KMS-11 (cell line): ENCODE measurements around the gene FLT4.

Experiments used
- H2AFZ ChIP-seq: fragments of 200-600 bp; sonication (generic); 2 replicates; pipeline ENCODE4 v1.6.1; 2016; ENCODE audit warnings: antibody characterized with exemption, mixed run types, low read depth
- H3K27ac ChIP-seq: fragments of 200-600 bp; sonication (generic); 2 replicates; pipeline ENCODE4 v1.6.1; 2016; ENCODE audit warnings: mild to moderate bottlenecking, mixed run types
- H3K27me3 ChIP-seq: fragments of 200-600 bp; sonication (generic); 2 replicates; pipeline ENCODE4 v1.6.1; 2017; ENCODE audit warnings: mild to moderate bottlenecking, low read depth, mixed run types, moderate library complexity; ENCODE audit not compliant: insufficient read depth
- H3K36me3 ChIP-seq: fragments of 200-600 bp; sonication (generic); 2 replicates; pipeline ENCODE4 v1.6.1; 2017; ENCODE audit warnings: mild to moderate bottlenecking, mixed run types; ENCODE audit not compliant: insufficient read depth
- H3K4me1 ChIP-seq: fragments of 200-600 bp; sonication (generic); 2 replicates; pipeline ENCODE4 v1.6.1; 2016; ENCODE audit warnings: mild to moderate bottlenecking, low read depth, mixed run types; ENCODE audit not compliant: poor library complexity, severe bottlenecking
- H3K4me2 ChIP-seq: fragments of 200-600 bp; sonication (generic); 2 replicates; pipeline ENCODE4 v1.7.0; 2016; ENCODE audit warnings: mild to moderate bottlenecking, mixed run types
- H3K4me3 ChIP-seq: fragments of 200-600 bp; sonication (generic); IDR thresholded peaks from 2 replicates; pipeline ENCODE4 v1.6.1; 2017; ENCODE audit warnings: low read depth, low read length, mixed read lengths; ENCODE audit not compliant: insufficient read depth
- H3K79me2 ChIP-seq: fragments of 200-600 bp; sonication (generic); 2 replicates; pipeline ENCODE4 v1.6.1; 2016; ENCODE audit warnings: low read depth, mixed run types; ENCODE audit not compliant: insufficient read depth
- H3K9ac ChIP-seq: fragments of 200-600 bp; sonication (generic); 2 replicates; pipeline ENCODE4 v1.6.1; 2016; ENCODE audit warnings: mild to moderate bottlenecking, mixed run types
- H4K20me1 ChIP-seq: fragments of 200-600 bp; sonication (generic); 2 replicates; pipeline ENCODE4 v1.6.1; 2016; ENCODE audit warnings: mild to moderate bottlenecking, mixed run types; ENCODE audit not compliant: insufficient read depth
- CTCF ChIP-seq: fragments of 200-600 bp; sonication (generic); conservative IDR thresholded peaks from 2 replicates; pipeline ENCODE4 v1.6.1; 2017; ENCODE audit warnings: low read depth, mild to moderate bottlenecking, antibody characterized with exemption, low read length, moderate library complexity, mixed read lengths

The FLT4 gene

GRCh38 chr5:180604271-180604670 lies 45.1 kb downstream of the FLT4 start:
- H4K20me1 ChIP-seq, result no peaks in the 10 kb centered on the region
- no peak for TF ChIP-seq CTCF
- H3K27ac ChIP-seq, result no peak overlapping the region
- H3K4me2 ChIP-seq, result no peak overlapping the region
- H3K4me3 ChIP-seq, result no peak overlapping the region
- H3K36me3 ChIP-seq, result no peaks in the 10 kb centered on the region
- no peak overlapping the region for H2AFZ ChIP-seq
- no peak overlapping the region for H3K9ac ChIP-seq
- H3K27me3 ChIP-seq, result no peaks in the 10 kb centered on the region; the same call in 1 of the 2 replicates
- no peaks in the 10 kb centered on the region for H3K79me2 ChIP-seq
- no peaks in the 10 kb centered on the region for H3K4me1 ChIP-seq

GRCh38 chr5:180603076-180603594 lies 46.3 kb downstream of the FLT4 start:
- Histone ChIP-seq H3K4me2 (no peak overlapping the region), H2AFZ (no peak overlapping the region), H3K36me3 (no peaks in the 10 kb centered on the region), H3K4me3 (no peak overlapping the region), H3K9ac (no peak overlapping the region), H3K27me3 (no peaks in the 10 kb centered on the region; the same call in 1 of the 2 replicates), H3K79me2 (no peaks in the 10 kb centered on the region), H3K4me1 (no peaks in the 10 kb centered on the region), H3K27ac (no peak overlapping the region), H4K20me1 (no peaks in the 10 kb centered on the region)
- TF ChIP-seq CTCF, result no peak

GRCh38 chr5:180602481-180603075 lies 46.8 kb downstream of the FLT4 start:
- Histone ChIP-seq H4K20me1 (no peaks in the 10 kb centered on the region), H3K36me3 (no peaks in the 10 kb centered on the region), H3K27me3 (no peaks in the 10 kb centered on the region; the same call in 1 of the 2 replicates), H3K9ac (no peak overlapping the region), H3K27ac (no peak overlapping the region), H3K4me3 (no peak overlapping the region), H3K4me1 (no peaks in the 10 kb centered on the region), H2AFZ (no peak overlapping the region), H3K79me2 (no peaks in the 10 kb centered on the region), H3K4me2 (no peak overlapping the region)
- TF ChIP-seq CTCF, result no peak

- H3K27ac ChIP-seq, result no peak overlapping the region
- no peaks in the 10 kb centered on the region; the same call in 1 of the 2 replicates for H3K27me3 ChIP-seq
- H4K20me1 ChIP-seq, result no peaks in the 10 kb centered on the region
- no peaks in the 10 kb centered on the region for H3K36me3 ChIP-seq
- no peak overlapping the region for H2AFZ ChIP-seq
- H3K4me1 ChIP-seq, result no peaks in the 10 kb centered on the region
- no peak overlapping the region for H3K4me3 ChIP-seq
- no peaks in the 10 kb centered on the region for H3K79me2 ChIP-seq
- no peak overlapping the region for H3K9ac ChIP-seq
- no peak overlapping the region for H3K4me2 ChIP-seq
- TF ChIP-seq CTCF, result no peak
Observed at GRCh38 chr5:180601591-180602480, 47.6 kb downstream of the FLT4 start.
